Stimulated activated CD4-positive, alpha-beta T cell treated with anti-CD3 and anti-CD28 coated beads, Interleukin-12 subunit alpha, Interleukin-12 subunit beta, amount 100 ng/mL, for 4 hours (primary cell): ENCODE measurements around the gene FRMD4A.
"Not testable (repeated sequence)": the region's sequence is repeated elsewhere in the genome, so short reads cannot be mapped to it uniquely, and the experiment has no call there.

ENCODE experiments used
- DNase-seq: peaks from one replicate; pipeline ENCODE4 v3.0.0-alpha.2; 2020

The FRMD4A gene

DNA sequence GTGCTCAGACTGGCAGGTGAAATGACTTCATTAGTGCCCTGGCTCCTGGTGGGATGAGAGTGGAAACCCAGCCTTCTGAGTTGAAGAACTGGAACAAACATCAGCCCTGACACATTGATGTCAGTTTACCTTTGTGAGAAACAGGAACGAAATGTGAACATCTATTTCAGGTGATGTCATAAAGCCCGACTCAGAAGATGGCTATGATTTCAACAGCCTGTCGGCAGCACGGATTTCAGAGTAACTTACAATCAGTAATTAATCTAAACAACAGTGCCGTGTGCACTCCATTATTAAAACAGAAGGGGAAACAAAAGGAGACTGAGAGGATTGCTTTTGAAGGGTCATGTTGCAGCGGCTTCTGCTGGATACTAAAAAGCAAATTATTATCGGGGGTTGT, 243.2 kb downstream of the FRMD4A start:
- no peak for DNase-seq

DNA sequence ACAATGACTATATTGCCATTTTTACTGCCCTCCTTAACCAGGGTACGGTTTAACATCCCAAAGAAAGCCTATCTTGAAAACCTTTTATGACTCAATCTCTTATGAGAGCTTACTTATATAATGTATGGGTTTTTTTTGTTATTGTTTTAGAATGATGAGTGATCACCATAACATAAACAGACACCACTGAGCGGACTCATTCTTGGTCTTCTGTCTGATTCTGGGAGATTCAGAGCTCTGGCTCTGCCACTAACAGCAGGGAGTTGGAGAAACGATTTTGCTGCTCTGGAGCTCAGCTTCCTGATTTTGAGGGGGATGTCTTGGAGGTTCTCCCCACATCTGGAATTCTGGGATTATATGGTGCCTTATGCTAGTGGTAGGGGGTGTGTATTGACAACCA, 244.1 kb downstream of the FRMD4A start:
- DNase-seq: no peak

DNA sequence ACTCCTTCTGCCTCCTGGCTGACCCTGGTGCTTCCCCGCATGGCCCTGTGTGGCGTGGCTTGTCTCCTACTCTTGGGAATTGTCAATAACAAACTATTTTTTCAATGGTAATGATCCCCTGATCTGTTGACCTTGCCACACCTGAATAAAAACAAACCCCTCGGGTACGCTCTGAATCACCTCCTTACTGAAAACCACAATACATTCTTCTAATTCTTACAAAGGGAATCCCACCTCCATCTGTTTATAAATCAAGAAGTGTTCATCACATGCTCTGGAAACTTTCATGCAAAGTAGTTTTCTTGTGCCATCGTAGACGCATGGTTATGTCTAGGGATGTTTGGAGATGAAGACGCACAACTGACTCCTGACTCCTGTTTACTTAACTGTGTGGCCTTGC, 245.8 kb downstream of the FRMD4A start:
- DNase-seq: no peak

DNA sequence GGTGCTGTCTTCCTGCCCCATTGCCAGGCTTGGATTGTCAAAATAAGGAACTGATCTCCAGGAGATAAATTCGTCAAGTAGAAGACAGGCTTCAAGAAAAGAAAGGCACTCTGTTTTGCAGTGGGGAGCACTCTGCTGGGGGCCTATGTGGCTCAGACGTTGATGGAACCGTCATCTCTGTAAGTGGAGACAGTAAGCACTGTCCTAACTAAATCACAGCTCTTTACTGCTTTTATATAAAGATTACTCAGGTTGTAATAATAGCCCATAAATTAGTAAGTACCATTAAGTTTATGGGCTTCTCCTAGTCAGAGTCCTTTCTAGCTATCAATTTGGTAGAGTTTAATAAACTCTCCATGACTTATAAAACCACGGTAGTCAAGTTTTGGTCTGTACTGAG, 249.9 kb downstream of the FRMD4A start:
- no peak for DNase-seq

DNA sequence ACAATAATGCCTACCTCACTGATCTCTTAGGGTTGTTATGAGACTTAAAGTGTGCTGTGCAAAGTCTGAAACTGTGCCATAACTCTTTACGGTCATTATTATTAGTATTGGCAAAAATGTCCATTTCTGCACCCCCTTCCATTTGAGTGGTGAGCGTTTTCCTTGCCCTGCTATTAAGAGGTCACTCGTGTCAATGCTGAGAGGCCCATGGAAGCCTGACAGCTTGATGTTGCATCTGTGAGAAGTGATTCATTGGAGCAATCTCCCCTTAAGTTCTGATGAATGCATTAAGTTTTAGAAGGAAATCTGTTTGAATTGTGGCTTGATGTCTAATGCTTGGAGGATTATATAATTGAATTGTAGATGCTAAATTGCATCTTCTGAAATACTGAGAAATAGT, 253.3 kb downstream of the FRMD4A start:
- DNase-seq: no peak

DNA sequence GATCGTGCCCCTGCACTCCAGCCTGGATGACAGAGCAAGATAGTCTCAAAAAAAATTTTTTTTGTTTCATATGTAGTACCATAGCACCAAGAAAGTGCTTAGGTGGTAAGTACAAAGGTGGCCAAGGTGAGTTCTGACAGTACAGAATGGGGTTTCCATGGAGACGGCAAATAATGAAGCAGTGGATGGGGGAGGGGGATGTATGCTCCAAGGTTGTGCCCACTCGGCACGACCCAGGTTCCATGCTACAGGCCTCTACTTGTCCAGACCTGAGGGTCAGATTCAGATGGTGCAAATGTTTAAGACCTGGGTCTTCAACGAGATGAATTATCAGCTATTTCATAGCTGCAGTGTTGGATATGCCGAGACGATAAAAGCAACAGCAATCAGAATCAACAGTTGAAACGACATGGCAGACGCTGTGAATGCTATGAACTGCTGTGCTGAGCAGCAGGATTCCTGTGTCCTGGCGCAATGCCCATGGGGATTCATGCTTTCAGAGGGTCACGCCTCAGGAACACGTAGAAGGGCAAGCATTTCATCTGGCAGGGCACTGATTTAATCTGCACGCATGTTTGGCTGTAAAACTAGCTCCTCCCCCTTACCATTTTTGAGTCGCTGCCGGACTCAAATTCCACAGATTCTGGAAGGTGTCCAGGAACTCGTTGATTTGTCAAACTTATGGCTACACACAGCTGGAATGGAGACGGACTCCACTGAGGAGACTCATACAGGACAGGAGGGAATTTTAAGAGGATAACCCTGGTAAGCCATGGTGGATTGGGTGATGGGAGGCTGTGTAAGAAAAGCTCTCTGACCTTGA, 256.5 kb downstream of the FRMD4A start:
- DNase-seq: no peak

DNA sequence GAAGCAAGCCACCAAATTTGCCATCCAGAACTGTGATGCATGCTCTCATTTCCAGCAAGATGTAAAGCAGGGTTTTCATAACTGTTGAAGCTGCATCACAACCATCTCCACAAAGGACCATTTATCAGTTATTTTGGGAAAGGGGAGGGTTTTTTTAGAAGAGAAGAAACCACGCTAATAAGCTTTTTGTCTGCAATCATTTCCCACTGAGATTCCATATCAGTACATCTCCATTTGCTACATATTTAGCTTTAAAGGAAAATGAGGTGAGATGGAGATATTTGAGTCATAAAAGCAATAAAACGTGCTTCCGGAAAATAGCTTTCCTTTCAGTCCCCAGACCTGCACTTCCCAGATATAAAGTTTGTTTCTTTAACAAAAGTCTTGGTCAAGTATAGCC, 258.2 kb downstream of the FRMD4A start:
- DNase-seq: no peak

DNA sequence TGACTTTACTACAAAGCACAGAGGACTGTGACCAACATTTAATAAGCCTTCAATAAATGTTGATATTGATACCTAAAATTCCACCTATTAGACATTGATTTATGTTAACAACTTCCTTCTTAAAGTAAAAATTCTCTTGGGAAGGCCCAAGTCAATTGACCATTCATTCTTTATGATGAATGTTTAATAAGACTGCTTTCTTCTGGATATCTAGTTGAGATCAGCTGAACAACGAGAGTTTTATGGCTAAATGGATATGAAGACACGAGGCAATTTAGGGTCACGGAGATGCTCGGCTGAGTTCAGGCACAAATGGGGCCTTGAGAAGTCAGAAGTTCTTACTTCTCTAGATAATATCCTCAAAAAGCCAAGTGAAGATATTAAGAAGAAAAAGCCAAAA, 258.8 kb downstream of the FRMD4A start:
- no peak for DNase-seq

DNA sequence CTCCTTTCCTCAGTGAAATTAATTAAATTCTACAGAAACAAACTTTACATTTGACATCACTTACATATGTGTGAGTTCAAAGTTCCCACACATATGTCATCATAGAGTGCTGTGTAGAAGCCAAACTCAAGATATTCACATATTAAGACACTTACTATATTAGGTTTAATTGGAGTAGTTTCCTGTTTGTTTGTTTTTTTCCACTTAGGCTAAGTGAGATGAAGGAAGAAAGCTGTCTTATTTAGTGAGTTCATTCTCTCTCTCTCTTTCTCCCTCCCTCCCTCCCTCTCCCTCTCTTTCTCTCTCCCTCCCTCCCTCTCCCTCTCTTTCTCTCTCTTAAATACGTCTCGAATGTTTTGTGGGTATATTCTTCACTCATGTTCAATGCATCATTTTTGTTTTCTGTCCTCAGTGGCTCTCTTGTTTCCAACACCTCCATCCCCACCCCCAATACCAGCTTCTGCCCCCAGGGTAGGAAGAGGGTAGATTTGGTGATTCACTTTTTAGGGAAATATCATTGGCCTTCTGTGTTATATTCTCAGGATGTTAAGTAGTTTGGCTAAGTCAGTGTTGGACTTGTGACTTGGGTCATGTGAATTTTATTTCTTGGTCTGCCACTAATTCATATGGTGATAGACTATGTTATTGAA, 262.0 kb downstream of the FRMD4A start:
- no peak for DNase-seq

DNA sequence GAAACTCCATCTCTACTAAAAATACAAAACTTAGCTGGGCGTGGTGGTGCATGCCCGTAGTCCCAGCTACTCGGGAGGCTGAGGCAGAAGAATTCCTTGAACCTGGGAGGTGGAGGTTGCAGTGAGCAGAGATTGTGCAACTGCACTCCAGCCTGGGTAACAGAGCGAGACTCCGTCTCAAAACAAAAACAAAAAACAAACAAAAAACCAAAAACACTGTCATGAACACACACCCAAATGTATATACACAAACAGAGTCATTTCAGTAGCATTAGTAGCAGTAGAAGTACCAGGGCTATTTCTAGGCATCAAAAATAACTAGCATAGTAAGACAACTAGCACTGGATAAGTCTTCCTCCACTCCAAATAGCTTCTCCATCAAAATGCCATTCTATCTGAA, 263.1 kb downstream of the FRMD4A start:
- DNase-seq: not testable (repeated sequence)

DNA sequence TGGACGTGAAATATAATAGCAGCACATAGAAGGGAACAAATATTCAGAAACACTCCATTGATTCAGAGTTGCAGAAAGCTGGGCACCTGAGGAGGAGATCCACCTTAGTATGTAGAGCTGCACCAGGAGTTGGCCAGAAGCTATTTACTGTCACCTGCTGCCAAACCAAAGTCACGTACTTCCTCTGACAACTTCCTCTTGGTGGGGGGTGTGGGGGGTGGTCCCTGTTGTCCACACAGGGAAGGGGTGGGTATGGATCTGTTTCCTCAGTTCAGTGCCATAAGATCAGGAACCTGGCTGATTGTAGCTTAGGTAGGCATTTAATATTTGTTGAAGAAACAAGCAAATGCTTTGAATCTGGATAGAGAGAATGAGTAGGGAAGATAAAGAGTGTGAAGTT, 264.6 kb downstream of the FRMD4A start:
- DNase-seq: no peak

DNA sequence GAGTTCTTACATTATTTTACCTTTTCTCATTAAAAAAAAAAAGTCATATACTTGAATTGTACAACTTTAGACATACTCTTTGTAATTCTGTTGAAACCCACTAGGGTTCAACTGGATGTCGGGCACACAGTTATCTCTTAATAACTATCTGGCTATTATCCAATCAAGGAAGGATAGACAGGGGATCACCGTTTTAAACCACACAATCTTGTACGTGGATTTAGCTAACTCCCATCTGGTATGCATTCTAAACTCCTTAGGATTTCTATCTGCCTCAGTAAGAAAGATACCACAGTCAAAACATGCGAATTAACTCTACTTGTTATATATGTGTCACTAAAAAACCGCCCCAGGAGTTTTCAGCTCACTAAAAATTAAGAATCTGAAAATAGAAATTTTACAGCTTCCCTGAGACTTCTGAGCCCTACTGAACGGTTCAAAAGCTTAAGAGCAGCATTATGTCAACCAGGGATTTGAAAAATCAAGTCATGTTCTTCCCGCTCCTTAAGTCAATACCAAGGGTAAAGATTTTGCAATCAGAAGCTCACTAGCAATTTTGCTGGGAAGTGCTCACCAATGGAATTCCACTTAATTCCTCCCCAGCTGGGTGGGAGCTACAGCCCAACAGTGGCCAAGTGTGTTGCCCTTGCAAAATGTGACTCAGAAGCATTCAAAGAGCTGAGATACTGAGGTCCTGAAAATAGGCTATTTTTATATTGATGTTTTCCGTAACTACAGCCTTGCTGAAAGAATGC, 267.0 kb downstream of the FRMD4A start:
- no peak for DNase-seq

DNA sequence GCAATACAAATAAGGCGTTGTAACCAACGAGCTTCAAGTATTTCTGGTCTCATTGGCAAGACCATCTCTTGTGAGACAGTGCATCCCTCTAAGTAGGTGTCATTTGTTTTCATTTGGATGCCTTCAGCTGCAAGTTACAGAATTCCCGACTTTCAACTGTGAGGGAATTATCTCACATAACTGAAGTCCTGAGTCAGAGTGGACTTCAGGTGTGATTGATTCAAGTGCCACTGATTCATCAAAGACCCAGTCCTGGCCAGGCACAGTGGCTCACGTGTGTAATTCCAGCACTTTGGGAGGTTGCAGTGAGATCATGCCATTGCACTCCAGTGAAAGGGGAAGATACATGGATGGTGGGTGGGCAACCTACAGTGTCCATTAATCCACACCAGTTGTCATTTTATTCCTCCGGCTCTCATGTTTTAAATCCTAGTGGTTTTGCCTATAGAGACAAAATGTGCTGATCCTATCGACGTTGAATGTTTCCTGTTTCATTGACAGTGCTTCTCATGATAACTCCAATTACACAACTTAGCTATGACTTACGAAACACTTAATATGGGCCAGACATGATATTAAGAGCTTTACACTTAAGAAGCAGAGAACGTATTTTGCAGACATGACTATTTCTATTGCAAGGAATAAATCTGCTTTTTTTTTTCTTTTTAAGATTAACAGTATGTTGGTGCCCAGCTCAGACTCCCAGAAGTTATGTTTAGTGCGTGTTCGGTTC, 268.0 kb downstream of the FRMD4A start:
- DNase-seq: no peak

DNA sequence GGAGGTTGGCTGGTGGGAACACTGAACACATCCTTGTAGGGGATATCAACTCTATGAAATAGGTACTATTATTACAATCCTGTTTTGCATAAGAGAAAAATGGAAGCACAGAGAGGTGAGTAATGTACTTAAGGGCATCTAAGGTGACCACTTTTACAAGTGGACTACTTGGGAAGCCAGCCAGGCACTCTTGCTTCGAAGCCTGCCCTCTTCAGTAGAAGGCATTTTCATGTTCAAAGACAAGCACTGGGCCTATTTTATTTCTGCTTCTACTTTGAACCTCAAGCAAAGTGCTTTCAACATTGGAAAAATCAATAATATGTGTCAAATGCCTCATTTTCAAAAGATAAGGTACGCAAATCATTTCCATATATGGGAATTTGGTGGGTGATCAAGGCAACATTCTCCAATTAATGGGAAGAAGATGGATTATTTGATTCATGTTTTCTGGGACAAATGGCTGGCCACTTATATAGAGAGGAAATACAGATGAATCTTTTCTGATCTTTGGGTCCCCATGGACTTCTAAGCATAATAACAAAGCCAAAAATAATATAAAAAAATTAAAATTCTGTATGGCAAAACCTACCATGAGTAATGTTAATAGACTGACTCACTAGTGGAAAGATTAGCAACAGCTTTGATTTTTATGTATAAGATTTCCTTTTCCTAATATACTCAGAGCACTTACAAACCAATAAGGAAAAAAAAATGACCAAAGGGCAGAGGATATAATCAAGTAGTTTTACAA, 270.2 kb downstream of the FRMD4A start:
- DNase-seq: no peak

DNA sequence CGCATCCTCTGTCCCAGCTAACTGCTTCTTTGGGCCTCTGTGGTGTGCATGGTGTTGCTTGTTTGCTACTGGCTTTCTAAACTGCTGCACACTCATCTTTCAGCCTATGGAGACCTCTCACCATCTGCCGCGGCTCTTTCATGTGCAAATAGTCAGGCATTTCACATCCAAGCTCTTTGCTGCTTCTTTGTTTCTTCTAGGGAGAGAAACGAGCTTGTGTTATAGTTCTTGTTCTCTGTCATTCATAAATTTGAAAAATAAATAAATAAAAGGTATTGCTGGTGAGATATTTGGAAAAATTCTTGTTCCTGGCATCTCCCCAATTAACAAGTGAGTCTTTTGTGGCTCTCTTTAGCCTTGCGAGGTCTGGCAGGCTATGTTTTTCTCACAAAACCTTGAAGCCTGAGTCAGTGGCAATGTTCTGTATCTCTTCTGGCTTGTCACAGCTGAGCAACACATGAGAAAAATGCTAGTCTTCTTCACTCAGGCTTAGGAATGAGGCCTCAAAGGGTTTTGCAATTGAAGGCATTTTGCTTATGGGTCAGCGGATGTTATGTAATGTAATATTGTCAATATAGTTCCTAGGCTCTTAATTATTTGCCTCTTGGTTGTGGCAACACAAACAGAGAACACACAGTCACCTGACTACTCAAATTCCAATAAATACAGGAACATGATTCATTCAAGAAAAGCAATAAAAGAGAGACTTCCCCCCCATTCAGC, 274.0 kb downstream of the FRMD4A start:
- DNase-seq: no peak

DNA sequence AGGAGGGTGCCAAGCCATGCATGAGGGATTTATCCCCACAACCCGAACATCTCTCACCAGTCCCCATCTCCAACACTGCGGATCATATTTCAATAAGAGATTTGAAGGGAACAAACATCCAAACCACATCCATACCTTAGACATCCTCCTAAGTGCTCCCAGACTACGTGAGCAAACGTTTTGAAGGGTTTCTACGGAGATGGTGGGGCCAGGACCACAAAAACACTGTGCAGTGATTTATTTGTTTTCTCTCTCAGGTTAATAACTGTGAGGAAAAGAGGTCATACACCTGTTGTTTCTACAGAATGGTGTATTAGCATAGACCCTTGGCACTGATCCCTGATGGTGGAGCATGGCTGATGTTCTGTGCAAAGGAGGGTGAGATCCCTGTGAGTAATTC, 277.8 kb downstream of the FRMD4A start:
- no peak for DNase-seq

DNA sequence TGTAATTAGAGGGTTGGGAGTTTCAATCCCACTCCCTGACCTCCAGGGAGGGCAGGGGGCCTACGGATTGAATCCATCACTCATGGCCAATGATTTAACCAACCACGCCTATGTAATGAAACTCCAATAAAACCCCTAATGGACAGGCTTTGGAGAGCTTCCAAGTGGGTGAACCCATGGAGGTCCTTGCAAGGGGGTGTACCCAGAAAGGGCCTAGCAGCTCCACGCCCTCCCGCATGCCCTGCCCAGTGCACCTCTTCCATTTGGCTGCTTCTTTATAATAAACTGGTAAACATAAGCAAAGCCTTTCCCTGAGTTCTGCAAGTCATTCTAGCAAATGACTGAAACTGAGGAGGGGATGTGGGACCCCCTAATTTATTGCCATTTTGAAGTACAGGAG, 280.1 kb downstream of the FRMD4A start:
- no peak for DNase-seq

DNA sequence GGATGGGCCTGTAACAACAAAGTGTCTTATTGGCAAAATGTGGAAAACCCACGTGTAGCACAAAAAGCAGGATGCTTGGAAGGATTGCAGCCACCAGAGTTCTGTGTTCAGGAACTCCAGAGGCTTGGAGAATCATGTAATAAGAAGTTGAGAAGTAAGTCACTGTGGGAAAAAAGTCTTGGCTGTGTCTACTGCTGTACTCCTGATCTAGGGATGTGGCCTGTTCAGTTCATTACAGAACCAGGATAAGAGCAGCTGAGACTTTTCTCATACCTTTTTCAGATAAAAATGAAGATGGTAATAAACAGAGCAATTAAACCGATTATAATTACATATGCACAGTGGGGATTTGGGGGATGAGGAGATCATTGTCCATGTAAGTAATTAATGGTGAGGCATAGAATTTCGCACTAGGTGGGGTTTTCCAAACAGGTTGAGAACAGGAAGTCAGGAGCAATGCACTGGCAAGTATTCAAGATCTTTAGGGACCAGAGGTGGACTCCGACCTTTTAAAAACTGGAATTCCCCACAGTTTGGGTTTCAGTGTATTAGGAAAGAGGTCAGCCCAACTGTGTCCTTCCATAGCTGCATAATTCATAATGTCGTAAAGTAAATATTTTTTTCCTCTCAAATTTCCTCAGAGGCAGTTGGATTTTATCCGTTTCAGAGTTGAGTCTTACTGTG, 281.7 kb downstream of the FRMD4A start:
- DNase-seq: no peak

DNA sequence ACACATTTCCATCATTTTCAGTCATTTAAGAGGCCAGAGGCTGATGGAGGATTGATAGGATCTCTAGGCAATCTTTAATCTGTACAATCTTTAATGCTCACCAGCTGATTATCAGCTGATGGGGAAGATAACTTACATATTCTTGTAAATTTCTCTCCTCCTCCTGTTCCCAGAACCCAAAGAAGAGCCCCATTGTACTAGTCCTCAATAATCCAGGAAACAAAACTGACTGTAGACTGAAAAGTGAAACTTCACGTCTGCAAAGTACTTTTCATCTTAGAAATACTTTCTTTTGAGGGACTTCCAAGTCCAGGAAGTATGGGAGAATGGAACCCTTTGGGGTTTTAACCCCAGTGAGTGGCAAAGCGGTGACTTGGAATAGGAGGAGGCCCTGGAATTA, 283.3 kb downstream of the FRMD4A start:
- no peak for DNase-seq

DNA sequence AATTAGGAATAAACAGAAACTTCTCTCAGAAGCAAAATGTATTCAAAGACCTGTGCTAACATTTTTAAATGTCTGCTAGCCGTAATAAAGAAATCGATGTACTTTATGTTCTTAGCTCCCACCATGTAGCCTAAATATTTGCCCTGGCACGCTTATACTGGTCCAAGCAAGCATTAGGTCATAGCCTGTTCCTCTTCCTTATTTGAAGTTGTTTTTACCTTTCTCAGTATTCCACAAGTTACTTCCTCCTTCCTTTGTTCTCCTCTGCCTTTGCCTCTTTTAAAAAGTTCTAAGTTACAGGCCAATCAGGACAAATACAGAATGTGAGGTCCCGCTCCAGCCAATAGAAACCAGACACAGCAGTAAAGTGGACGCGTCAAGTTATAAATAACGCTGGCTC, 288.7 kb downstream of the FRMD4A start:
- not testable (repeated sequence) for DNase-seq
